Uterine smooth muscle cell (primary cell): ENCODE results near the gene PAFAH1B1. TPM values are rescaled to one million over a fixed set of nuclear protein-coding genes. Genes with fewer than 3 reads are reported as not detected.

ENCODE experiments used
- total RNA-seq: library from RNA; depleted of rRNA; stranded (reverse); fragments of >200 nt; gene quantifications from 2 replicates; pipeline ENCODE4 v1.2.3, GENCODE V29; 2014

PAFAH1B1 gene
- 103 and 130 TPM in 2 replicates for total RNA-seq

GRCh38 chr17:2592971-2593820 is at the start of gene PAFAH1B1:
Gene PAFAH1B1 (plus strand): TSS chr17:2593654. CDS start chr17:2638289, 44,635 bp downstream.

GRCh38 chr17:2711608-2712299 is 118.3 kb downstream of the PAFAH1B1 start, which contains the start of gene CLUH:
Gene CLUH (minus strand): TSS chr17:2711764. CDS start chr17:2711661, 103 bp downstream.

Other genes starting within 250 kb of the PAFAH1B1 start
- 11.1 and 13.5 TPM in 2 replicates for gene MNT, start 192.6 kb upstream of the PAFAH1B1 start, total RNA-seq
- gene METTL16, start 81.8 kb upstream of the PAFAH1B1 start, total RNA-seq: 15.9 and 20.1 TPM in 2 replicates
- gene CLUH, start 118.1 kb downstream of the PAFAH1B1 start, total RNA-seq: 45.1 and 55.6 TPM in 2 replicates
- gene CCDC92B, start 156.0 kb downstream of the PAFAH1B1 start, total RNA-seq: not detected in 2 replicates
- gene RAP1GAP2, start 202.8 kb downstream of the PAFAH1B1 start, total RNA-seq: 2.4 and 3.7 TPM in 2 replicates